ENCODE results near the gene SORCS2. TPM values are rescaled to one million over a fixed set of nuclear protein-coding genes. Genes with fewer than 3 reads are reported as not detected.

SORCS2 gene
- total RNA-seq, 4 donors from 2014 or later, result 0.26 to 17.1 (median 2.9) TPM

DNA sequence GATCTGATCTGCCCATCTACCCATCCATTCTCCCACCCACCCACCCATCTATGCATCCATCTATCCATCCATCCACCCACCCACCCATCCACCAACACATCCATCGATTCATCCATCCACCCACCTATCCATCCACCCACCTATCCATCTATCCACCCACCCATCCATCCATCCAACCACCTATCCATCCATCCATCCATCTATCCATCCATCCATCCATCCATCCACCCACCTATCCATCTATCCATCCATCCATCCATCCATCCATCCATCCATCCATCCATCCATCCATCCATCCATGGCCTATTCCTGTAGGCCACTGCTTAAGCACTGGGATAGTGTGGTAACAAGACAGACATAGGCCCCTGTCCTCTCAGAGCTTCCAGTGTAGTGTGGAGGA, 69.8 kb downstream of the SORCS2 start:
- Histone ChIP-seq H3K4me1 (no peaks in the 10 kb centered on the region), H3K36me3 (no peaks in the 10 kb centered on the region), H3K27ac (no peak overlapping the region), H3K27me3 (no peaks in the 10 kb centered on the region), H3K4me3 (no peak overlapping the region), H3K9me3 (no peaks in the 10 kb centered on the region)
- intact Hi-C loops (cut with DNase I; ENCODE audit: low total_unique reads), result no loop called here
- DNase-seq, result no peak
- TF ChIP-seq, protein P1, sequence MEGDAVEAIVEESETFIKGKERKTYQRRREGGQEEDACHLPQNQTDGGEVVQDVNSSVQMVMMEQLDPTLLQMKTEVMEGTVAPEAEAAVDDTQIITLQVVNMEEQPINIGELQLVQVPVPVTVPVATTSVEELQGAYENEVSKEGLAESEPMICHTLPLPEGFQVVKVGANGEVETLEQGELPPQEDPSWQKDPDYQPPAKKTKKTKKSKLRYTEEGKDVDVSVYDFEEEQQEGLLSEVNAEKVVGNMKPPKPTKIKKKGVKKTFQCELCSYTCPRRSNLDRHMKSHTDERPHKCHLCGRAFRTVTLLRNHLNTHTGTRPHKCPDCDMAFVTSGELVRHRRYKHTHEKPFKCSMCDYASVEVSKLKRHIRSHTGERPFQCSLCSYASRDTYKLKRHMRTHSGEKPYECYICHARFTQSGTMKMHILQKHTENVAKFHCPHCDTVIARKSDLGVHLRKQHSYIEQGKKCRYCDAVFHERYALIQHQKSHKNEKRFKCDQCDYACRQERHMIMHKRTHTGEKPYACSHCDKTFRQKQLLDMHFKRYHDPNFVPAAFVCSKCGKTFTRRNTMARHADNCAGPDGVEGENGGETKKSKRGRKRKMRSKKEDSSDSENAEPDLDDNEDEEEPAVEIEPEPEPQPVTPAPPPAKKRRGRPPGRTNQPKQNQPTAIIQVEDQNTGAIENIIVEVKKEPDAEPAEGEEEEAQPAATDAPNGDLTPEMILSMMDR (IDR thresholded peaks at IDR 0.05), result no peak
- no peak for TF ChIP-seq POLR2A (IDR thresholded peaks at IDR 0.05)

DNA sequence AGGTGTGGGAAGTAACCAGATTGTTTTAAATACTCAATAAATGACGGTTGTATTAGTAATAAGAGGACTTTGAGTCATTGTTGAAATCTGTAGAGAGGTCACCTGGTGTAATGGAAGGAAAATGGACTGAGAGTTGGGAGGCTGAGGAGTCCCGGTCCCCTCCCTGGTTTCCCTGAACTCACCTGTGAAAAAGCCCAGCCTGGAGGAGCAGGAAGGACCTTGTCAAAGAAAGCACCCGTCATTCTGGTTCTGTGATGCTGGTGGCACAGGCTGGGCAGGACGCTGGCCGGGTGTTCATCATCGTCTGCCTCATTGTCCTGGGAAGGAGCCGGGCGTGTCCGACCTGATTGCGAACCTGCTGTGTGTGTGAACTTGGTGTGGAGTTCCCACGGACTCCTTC, 70.8 kb downstream of the SORCS2 start:
- TF ChIP-seq, protein P1 (IDR thresholded peaks at IDR 0.05), result no peak
- TF ChIP-seq POLR2A (IDR thresholded peaks at IDR 0.05), result no peak
- H3K27me3 ChIP-seq, result no peaks in the 10 kb centered on the region
- no peak for DNase-seq
- no peaks in the 10 kb centered on the region for H3K9me3 ChIP-seq
- no peak overlapping the region for H3K27ac ChIP-seq
- intact Hi-C loops (cut with DNase I; ENCODE audit: low total_unique reads), result no loop called here
- no peaks in the 10 kb centered on the region for H3K4me1 ChIP-seq
- H3K4me3 ChIP-seq, result no peak overlapping the region
- no peaks in the 10 kb centered on the region for H3K36me3 ChIP-seq

DNA sequence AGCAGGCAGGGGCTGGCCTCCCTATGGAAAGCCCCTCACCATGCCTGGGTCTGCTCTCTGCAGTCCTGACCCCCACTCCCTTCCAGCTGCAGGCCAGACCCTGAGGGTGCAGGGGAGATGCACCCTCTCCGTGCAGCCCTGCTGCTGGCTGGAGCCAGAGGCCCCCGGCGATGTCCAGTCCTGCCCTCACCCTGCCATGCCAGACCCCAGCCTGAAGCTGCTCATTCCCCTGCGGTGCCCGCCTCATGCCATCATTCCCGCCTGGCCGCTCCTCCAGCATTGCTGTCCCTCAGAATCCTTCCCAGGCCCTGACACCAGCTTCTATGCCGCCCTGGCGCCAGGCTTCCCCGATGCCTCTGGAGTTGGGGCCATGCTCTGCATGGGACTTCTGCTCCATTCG, 72.4 kb downstream of the SORCS2 start:
- Histone ChIP-seq H3K4me1 (no peaks in the 10 kb centered on the region), H3K4me3 (no peak overlapping the region), H3K36me3 (no peaks in the 10 kb centered on the region), H3K27ac (no peak overlapping the region), H3K9me3 (no peaks in the 10 kb centered on the region), H3K27me3 (no peaks in the 10 kb centered on the region)
- no peak for DNase-seq
- TF ChIP-seq POLR2A (IDR thresholded peaks at IDR 0.05), result no peak
- TF ChIP-seq, protein P1 (IDR thresholded peaks at IDR 0.05), result no peak
- intact Hi-C loops (cut with DNase I; ENCODE audit: low total_unique reads), result no loop called here

DNA sequence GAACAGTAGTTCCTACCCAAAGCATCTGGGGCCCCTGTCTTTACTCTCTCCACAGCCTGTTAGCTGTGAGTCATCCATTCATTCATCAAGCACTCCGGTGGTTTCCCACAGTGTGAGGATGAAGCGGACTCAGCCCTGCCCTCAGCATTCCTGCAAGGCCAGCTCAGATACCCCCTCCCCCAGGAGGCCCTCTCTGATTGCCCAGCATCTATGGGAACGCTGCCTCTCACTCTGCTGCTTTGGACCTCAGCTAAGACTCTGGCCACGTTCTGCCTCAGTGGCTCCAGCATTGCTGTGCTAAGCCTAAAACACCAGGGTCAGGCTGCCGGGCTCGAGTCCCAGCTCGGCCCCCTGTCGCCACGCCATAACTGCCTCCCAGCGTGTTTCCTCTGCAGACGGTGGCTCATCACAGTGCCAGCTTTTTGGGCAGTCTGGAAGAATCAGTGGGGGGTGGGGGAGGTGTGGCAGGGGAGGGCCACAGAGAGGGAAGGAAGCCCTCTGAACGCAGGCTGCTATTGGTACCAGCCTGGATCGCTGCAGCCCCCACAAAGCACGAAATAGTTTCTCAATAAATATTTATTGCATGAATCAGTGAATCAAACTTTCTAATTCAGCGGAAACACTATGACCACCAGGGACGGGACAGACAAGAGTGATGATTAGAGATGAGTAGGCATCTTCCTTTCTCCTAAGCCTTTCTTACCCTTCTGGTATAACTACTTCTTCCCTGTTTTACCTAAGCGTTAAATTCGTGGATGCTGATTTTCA, 74.4 kb downstream of the SORCS2 start:
- H3K4me1 ChIP-seq, result no peaks in the 10 kb centered on the region
- H3K27ac ChIP-seq, result no peak overlapping the region
- DNase-seq, result no peak
- no peaks in the 10 kb centered on the region for H3K27me3 ChIP-seq
- H3K9me3 ChIP-seq, result no peaks in the 10 kb centered on the region
- H3K4me3 ChIP-seq, result no peak overlapping the region
- no peak for TF ChIP-seq POLR2A (IDR thresholded peaks at IDR 0.05)
- intact Hi-C loops (cut with DNase I; ENCODE audit: low total_unique reads), result no loop called here
- H3K36me3 ChIP-seq, result no peaks in the 10 kb centered on the region

DNA sequence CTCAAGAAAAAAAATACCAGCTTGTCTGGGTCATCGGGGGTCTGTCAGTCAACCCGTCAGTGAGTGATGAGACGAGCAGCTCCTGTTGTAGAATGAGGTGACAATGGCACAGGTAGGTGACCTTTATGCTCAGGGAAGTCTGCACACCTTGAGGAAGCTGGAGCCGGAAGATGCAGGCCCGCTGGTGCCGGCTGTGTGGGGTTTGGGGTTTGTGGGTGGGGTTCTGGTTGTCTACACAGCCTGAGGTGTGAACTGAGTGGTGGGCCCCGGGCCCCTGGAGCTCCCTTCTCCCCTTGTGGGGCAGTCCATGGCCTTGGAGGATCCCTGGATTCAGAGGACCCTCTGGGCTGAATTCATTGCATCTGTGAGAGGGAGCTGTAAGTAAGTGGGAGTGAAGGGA, 75.5 kb downstream of the SORCS2 start:
- Histone ChIP-seq H3K27ac (no peak overlapping the region), H3K9me3 (no peaks in the 10 kb centered on the region), H3K4me3 (no peak overlapping the region), H3K4me1 (no peaks in the 10 kb centered on the region), H3K27me3 (no peaks in the 10 kb centered on the region), H3K36me3 (no peaks in the 10 kb centered on the region)
- DNase-seq, result no peak
- intact Hi-C loops (cut with DNase I; ENCODE audit: low total_unique reads), result no loop called here
- TF ChIP-seq, protein P1 (IDR thresholded peaks at IDR 0.05), result no peak
- no peak for TF ChIP-seq POLR2A (IDR thresholded peaks at IDR 0.05)

Measured in uterus (tissue), 4 donors.